ENCODE measurements around the gene FCAMR. TPM values are rescaled to one million over a fixed set of nuclear protein-coding genes. Genes with fewer than 3 reads are reported as not detected.

FCAMR gene
- total RNA-seq, 4 donors from 2014 or later: 0.39 TPM; not detected in 3

DNA sequence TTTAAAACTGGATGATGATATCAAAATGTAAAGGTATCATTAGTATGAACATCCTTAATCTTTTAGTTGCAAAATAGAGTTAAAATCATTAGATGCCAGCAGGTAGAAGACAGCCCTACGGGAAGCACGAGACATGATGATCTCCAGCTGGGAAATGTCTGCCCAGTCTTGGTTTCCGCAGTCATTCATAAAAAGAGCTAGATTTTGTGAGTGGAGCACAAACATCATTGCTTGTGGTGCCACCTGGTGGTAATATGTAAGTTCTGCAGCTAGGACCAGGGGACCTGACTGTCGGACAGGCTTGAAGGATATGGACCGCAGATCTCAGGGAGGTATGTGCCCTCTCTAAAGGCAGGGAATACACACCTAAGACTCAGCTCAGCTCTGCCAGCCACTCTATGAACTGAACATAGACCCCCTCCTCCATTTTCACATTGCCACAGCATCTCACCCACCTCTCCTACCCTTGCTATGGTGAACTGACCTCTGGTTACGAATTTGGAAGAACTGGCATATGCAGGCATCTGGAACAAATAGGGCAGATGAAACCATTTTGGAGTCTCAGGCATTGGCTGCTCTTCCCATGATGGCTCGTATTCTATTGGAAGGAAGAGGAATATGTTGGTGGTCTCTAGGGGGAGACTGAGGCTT, 57.7 kb downstream of the FCAMR start:
- TF ChIP-seq EP300 (IDR thresholded peaks at IDR 0.05): no peak
- peak; percentile 30 for TF ChIP-seq POLR2AphosphoS5 (IDR thresholded peaks at IDR 0.05)
- no peak for TF ChIP-seq POLR2A (IDR thresholded peaks at IDR 0.05)
- TF ChIP-seq, protein P1, sequence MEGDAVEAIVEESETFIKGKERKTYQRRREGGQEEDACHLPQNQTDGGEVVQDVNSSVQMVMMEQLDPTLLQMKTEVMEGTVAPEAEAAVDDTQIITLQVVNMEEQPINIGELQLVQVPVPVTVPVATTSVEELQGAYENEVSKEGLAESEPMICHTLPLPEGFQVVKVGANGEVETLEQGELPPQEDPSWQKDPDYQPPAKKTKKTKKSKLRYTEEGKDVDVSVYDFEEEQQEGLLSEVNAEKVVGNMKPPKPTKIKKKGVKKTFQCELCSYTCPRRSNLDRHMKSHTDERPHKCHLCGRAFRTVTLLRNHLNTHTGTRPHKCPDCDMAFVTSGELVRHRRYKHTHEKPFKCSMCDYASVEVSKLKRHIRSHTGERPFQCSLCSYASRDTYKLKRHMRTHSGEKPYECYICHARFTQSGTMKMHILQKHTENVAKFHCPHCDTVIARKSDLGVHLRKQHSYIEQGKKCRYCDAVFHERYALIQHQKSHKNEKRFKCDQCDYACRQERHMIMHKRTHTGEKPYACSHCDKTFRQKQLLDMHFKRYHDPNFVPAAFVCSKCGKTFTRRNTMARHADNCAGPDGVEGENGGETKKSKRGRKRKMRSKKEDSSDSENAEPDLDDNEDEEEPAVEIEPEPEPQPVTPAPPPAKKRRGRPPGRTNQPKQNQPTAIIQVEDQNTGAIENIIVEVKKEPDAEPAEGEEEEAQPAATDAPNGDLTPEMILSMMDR (IDR thresholded peaks at IDR 0.05): peak; percentile 86 to 93 (median 88)
- Histone ChIP-seq H3K4me1 (peaks cover 0 to 32% (median 10%) of the 10 kb centered on the region in 3 donors), H3K27me3 (peaks cover 66% of the 10 kb centered on the region), H3K4me3 (no peak overlapping the region), H3K9me3 (no peaks in the 10 kb centered on the region), H3K27ac (no peak overlapping the region), H3K36me3 (no peaks in the 10 kb centered on the region)
- 13 to 18% methylated on average over 4 to 7 of the region's 7 CpGs for WGBS, 2 donors (ENCODE audit: low coverage in 1 of 2)
- ATAC-seq: peak; percentile 62

DNA sequence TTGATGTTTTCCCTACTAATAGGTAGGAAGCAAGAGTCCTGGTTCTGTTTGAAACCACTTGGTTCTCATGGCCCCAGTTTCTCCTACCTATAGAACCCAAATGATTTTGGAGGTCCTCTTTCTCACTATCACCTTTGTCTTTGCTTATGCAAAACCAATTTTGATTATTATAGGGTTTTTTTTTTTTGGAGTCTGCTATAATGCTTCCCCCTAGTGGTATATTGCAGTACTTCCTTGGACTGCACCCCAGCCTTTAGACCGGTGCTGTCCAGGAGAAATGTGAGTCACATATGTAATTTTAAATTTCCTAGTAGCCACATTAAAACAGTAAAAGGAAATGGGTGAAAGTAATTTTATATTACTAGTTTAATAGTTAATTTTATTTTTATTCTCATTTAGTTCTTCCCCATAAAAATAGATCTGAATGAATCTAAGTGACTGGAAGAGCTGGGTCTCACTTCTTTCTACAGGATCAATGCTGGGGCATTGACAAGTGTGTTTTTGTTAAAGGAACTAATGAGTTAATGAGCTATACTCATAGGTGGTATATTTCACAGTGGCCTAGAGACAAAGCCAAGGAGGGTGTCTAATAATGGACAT, 59.1 kb downstream of the FCAMR start:
- TF ChIP-seq, protein P1 (IDR thresholded peaks at IDR 0.05): peak; percentile 61 to 86 (median 80)
- no peak for TF ChIP-seq EP300 (IDR thresholded peaks at IDR 0.05)
- H3K27me3 ChIP-seq: peaks cover 63% of the 10 kb centered on the region
- no peaks in the 10 kb centered on the region for H3K36me3 ChIP-seq
- no peak overlapping the region for H3K27ac ChIP-seq
- no peak overlapping the region for H3K4me3 ChIP-seq
- H3K4me1 ChIP-seq: peaks cover 0 to 32% (median 10%) of the 10 kb centered on the region in 3 donors
- ATAC-seq: no peak
- WGBS, 2 donors (ENCODE audit: low coverage in 1 of 2): 0% methylated on average over 1 of the region's 1 CpG
- H3K9me3 ChIP-seq: no peaks in the 10 kb centered on the region

DNA sequence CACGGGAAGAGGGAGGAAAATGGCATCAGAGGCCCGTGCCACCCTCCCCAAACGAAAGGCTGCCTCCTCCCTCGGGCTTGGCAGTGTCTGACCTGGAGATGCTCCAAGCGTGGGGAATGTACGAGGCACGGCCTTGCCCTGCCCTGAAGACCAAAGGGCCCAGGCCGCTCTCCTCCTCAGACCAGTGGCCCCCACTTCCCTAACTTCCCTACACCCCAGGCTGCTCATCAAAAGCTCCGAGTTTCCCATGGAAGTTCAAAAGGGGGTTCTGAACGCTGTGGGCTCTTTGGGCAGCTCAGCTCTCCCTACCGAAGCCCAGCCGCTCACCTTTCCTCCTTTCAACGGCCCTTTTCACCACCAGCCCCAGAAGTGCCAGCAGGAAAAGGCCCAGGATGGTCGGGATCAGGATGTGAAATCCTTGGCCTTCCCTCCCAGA, 60.4 kb downstream of the FCAMR start:
- 32% methylated on average over 3 of the region's 14 CpGs; no CpG with 5 or more reads in 1 of the 2 donors for WGBS, 2 donors (ENCODE audit: low coverage in 1 of 2)
- ATAC-seq: peak; percentile 5
- Histone ChIP-seq H3K36me3 (no peaks in the 10 kb centered on the region), H3K9me3 (no peaks in the 10 kb centered on the region), H3K27ac (peak overlapping the region in 2 of 4 donors; percentile 28 to 68), H3K27me3 (peaks cover 51% of the 10 kb centered on the region), H3K4me3 (peak overlapping the region; percentile 29 to 62), H3K4me1 (peaks cover 0 to 32% (median 10%) of the 10 kb centered on the region in 3 donors)
- TF ChIP-seq EP300 (IDR thresholded peaks at IDR 0.05) (no peak), POLR2AphosphoS5 (IDR thresholded peaks at IDR 0.05) (no peak), POLR2A (IDR thresholded peaks at IDR 0.05) (no peak)
- TF ChIP-seq, protein P1 (IDR thresholded peaks at IDR 0.05): no peak

DNA sequence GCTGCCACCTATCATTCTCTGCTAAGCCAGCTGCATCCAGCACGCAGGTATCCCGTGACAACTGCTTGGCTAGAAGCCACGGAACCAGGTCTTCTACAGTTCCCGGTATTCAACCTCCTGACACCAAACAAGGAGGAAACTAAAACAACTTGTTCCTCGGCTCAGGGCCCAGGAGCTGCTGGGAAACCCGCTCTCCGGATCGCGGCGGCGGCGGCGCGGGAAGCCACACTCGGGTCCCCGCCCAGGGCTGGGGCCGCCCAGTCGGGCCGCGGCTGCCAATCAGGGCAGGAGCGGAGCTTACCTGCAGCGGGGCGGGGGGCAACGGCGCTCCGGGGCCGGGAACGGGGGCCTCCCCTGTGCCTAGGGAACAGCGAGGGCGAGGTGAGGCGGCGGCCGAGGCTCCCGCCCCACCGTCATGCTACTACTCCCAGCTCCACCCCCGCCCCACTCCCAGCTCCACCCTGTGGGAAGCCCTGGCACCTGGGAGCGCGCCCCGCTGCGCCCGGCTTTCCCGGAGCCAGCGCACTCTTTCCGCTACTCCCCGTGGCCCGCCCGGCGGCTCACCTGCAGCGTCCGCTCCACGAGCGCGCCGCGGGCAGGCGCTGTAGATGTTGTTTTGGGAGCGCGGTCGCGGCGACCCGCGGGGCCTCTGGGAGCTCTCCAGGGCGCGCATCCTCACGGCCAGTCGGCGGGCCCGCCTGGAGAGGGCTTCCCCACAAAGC, 60.9 kb downstream of the FCAMR start:
- H3K4me1 ChIP-seq: peaks cover 0 to 32% (median 10%) of the 10 kb centered on the region in 3 donors
- peak overlapping the region; percentile 29 to 62 for H3K4me3 ChIP-seq
- no peaks in the 10 kb centered on the region for H3K9me3 ChIP-seq
- WGBS, 2 donors (ENCODE audit: low coverage in 1 of 2): no CpG with 5 or more reads among the region's 69 CpGs
- ATAC-seq: peak; percentile 71
- TF ChIP-seq, protein P1 (IDR thresholded peaks at IDR 0.05): peak in 1 of 4 experiments; percentile 7
- no peak for TF ChIP-seq EP300 (IDR thresholded peaks at IDR 0.05)
- TF ChIP-seq POLR2AphosphoS5 (IDR thresholded peaks at IDR 0.05): peak; percentile 78
- no peak for TF ChIP-seq POLR2A (IDR thresholded peaks at IDR 0.05)
- no peaks in the 10 kb centered on the region for H3K36me3 ChIP-seq
- H3K27me3 ChIP-seq: peaks cover 46% of the 10 kb centered on the region
- H3K27ac ChIP-seq: peak overlapping the region in 3 of 4 donors; percentile 28 to 68 (median 52)
